Fibroblast of gingiva (primary cell): ENCODE measurements around the gene CA10.

Experiments used
- DNase-seq: peaks from one replicate; pipeline ENCODE4 v3.0.0-alpha.2; 2011; ENCODE audit warnings: low read depth

Gene CA10

DNA sequence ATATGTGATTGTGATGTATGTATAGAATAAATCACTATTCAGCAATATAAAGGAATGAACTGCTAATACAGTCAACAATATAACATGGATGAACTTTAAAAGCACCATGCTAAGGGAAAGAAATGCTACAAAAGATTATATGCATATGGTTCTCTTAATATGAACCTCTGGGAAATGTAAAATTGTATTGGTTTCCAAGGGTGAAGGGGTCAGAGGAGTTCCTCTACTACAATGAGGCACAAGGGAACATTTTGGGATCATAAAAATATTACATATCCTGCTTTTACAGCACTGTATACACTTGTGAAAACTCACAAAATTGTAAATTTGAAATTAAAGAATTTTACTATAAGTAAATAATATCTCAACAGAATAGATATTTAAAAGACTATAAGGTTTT is 111.4 kb downstream of the CA10 start:
- no peak for DNase-seq

DNA sequence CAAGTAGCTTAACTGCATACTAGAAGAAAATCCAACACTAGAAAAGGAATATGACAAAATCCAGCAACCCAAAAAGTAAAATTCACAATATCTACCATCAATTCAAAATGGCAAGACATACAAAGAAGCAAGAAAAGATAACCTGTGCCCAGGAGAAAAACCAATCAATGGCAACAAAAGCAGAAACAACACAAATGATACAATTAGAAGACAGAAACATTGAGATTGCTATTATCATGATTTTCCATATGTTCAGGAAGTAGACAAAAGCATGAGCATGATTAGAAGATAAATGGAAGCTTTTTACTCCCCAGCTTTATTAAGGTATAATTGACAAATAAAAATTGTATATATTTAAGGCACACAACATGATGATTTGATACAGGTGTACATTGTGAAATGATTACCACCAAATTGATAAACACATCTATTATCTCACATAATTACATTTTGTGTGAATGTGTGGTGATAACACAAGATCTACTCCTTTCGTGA is 117.3 kb downstream of the CA10 start:
- no peak for DNase-seq

- no peak for DNase-seq
Observed at GRCh38 chr17:52036416-52036815, 122.1 kb downstream of the CA10 start.

- no peak for DNase-seq
Observed at GRCh38 chr17:52035336-52035915, 123.1 kb downstream of the CA10 start.

DNA sequence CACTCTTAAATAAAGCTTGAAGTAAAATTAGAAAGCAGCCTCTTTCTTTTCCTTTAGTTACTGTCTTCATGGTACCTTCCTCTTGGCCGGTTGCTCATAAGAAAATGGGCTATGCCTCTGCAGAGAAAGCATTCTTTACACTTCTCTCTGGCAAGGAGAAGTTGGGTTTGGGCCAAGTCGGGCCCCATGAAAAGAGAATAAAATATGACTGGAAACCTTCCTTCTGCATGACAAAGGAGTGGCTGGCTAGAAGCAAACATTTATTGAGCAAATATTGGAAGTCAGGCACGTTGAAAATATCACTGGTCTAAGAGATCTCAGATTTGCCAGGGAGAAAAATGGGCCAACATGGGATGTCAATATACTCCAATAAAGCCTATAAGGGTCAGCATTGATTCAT is 126.1 kb downstream of the CA10 start:
- no peak for DNase-seq

DNA sequence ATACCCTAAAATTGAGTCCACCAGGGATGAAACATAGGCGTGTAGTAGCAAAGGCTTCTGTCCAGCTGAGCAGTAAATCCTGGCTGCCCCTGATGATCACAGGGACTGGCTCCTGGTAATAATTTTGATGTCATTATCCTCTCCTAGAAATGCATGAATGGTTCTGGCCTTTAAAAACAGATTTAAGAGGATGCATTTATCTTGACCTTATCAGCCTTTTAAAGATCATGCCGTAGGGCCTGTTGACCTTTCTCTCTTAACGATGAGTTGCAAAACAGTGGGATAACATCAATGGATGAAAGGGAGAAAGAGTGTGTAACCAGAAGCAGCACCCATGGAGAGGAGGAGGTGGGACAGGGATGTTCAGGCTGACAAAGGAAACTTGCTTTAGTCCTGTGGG is 128.5 kb downstream of the CA10 start:
- no peak for DNase-seq

- DNase-seq, result no peak
Observed at GRCh38 chr17:52027620-52028295, 130.8 kb downstream of the CA10 start.

- no peak for DNase-seq
Observed at GRCh38 chr17:52027081-52027480, 131.4 kb downstream of the CA10 start.

DNA sequence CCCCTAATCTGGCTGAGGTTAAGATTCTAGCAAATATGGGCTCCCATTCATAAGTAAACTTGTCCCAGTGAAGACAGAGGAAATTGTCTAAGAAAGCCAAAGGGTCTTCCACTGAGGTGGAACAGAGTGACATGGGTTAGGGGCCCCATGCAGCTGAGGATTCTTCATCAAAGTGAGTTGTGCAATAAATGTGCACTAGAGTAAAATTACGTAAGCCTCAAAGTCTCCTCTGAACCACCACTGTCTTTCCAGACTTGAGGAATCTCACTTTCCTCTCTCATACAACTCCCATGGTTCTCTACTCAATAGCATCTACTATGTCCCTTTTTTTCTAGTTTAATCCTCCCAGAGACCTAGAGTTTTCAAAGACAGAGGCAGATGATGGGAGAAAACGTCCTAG is 132.4 kb downstream of the CA10 start:
- no peak for DNase-seq

GRCh38 chr17:52025236-52025635 is 133.3 kb downstream of the CA10 start:
- no peak for DNase-seq

- DNase-seq, result no peak
Observed at GRCh38 chr17:52024300-52024870, 134.1 kb downstream of the CA10 start.

DNA sequence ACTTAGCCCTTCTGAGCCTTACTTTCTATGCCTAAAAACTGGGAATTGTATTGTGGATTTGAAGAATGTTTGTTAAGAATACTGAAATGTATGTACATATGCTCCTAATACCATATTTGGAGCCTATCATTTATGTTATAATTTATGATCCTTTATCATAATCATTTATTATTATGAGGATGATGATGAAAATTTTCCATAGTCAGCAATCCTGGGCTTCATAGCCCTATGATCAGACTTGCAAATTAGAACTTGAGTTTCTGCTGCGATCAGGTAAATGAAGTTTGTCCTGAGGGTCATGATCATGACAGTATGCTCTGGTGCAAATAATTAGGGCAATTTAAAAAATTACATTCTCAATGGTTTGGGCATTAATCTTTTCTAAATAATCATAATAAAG is 147.4 kb downstream of the CA10 start:
- no peak for DNase-seq

DNA sequence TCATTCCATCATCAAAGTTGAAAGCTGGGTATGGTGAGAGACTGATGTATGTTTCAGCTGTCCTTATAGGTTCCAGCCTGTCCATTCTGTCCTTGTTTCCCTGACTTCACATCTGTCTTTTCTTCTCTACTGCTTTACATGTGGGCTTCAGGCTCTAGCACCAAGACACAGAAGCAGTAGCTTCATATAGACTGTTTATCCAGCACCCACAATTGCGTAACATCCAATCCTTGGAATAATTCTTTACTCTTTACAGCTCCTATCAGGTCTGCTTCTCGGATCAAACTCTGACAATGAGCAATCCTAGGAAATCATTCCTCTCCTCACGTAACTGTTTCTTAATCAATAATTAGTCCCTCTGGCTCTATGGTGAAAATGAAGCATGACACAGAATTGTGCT is 158.9 kb downstream of the CA10 start:
- no peak for DNase-seq

- no peak for DNase-seq
Observed at GRCh38 chr17:51997723-51998122, 160.8 kb downstream of the CA10 start.

GRCh38 chr17:51995797-51996403 is 162.6 kb downstream of the CA10 start:
- DNase-seq, result no peak

DNA sequence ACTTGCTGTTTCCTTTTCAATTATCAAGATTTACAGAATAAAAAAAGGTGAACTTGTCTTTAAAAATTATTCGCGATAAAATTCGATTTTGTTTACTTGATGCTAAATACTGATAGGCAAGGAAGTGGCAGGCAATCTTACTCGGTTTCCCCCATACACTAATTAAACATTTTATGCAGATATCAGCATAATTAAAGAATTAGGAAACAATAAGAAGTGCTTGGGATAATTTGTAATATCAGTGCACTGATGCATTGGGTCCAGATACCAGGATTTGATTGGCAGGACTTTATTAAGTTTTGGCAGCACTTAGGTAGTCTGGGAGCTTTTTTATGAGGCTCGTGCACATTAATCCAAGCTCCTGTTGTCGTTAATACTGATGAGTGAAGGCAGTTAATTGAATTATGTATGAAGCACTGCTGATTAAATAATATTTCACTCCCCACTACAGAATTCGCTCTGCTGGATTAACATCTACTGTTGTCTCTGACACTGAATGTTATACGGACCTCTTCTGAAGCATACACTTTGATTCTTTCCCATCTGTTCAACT is 165.6 kb downstream of the CA10 start:
- DNase-seq, result no peak

DNA sequence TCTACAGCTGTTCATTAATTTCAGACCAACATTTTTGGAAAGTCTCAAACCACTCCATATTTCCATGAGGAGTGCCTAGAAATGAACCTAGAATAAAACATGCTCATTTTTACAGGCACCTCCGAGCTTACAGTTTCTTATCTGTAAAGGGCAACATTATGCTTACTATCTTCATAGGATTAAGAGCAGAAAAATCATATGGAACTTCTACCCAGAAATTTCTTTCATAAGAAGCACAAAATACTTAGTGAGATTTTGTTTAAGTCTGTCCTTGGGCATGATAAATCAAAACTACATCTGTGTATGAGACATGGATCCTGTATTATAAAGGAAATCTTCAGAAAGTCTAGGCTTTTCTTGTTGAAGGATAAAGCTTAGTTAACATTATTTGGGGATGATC is 187.4 kb downstream of the CA10 start:
- no peak for DNase-seq

- no peak for DNase-seq
Observed at GRCh38 chr17:51961689-51962088, 196.8 kb downstream of the CA10 start.

DNA sequence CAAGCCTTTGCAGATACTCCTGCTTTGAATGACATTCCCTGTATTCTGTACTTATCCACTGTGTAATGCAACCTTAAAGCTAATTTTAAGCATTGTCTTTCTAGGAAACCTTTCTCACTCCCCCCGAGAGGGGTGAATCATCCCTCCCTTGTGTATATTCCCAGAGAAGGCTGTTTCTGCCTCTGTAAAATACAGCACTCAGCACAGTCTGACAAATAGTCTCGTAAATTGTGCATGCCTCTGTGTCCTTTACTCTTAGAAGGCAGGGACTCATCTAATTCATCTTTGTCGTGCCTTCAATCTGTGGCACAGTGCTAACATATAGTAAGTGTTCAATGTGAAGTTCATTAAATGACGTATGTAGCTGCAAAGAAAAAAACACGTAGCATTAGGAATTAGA is 200.7 kb downstream of the CA10 start:
- no peak for DNase-seq

DNA sequence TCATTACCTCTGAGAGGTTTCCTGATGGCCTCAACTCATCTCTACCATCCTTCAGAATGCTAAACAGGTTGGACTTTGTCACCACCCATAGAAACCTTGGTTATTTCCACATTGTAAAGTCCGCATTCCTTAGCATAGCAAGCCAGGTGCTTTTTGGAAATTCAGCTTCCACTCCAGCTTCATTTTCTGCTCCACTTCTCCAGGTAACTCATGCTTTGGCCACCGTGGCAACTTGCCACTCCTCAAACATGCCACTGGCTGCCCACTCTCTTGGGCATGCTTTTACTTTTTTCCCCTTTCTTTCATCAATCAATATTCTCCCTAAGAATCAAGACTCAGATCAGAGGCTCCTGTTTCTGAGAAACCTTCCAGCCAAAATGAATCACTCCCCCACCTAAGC is 203.3 kb downstream of the CA10 start:
- no peak for DNase-seq

- no peak for DNase-seq
Observed at GRCh38 chr17:51954232-51954765, 204.2 kb downstream of the CA10 start.

DNA sequence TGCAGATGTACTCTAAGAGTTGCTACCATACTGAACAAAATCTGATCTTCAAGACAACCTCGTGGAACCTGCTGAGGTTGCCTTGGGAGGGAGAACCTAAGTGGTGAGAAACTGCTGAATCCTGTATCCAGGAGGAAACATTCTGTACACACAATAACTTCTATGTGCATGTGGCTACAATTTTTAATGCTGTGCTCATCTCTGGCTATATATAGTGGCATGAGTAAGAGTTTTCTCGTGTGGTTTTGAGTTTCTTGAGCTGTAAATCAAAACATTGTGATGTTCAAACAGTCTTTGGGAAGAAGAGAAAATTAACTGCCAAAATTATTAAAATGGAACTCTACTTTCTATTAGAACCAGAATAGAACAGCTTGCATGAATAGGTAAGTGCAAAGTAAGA is 206.8 kb downstream of the CA10 start:
- DNase-seq, result no peak

GRCh38 chr17:51948128-51948527 is 210.4 kb downstream of the CA10 start:
- DNase-seq, result no peak
